DOHH2 (cell line): ENCODE measurements around the gene MRPS16.

Source experiments
- H3F3A ChIP-seq: fragments of 200-600 bp; sonication (generic), shearing (Covaris generic); 2 replicates; pipeline ENCODE4 v1.6.0; 2016; ENCODE audit warnings: antibody characterized with exemption, mild to moderate bottlenecking; ENCODE audit not compliant: control insufficient read depth, insufficient read depth
- H3K27ac ChIP-seq: fragments of 200-600 bp; sonication (generic); 2 replicates; pipeline ENCODE4 v1.5.1; 2014; ENCODE audit warnings: low read depth, mild to moderate bottlenecking, low read length, moderate library complexity
- H3K27me3 ChIP-seq: fragments of 200-600 bp; sonication (generic); 2 replicates; pipeline ENCODE4 v1.6.1; 2014; ENCODE audit warnings: mild to moderate bottlenecking, low read length, mixed read lengths; ENCODE audit not compliant: control insufficient read depth
- H3K36me3 ChIP-seq: fragments of 200-600 bp; sonication (generic); 2 replicates; pipeline ENCODE4 v1.6.1; 2014; ENCODE audit warnings: mild to moderate bottlenecking, low read length, moderate library complexity, mixed read lengths; ENCODE audit not compliant: control insufficient read depth
- H3K4me1 ChIP-seq: fragments of 200-600 bp; sonication (generic); 2 replicates; pipeline ENCODE4 v1.6.1; 2014; ENCODE audit warnings: mild to moderate bottlenecking, low read length, mixed read lengths; ENCODE audit not compliant: control insufficient read depth
- H3K4me2 ChIP-seq: fragments of 200-600 bp; sonication (generic); 2 replicates; pipeline ENCODE4 v1.6.0; 2014; ENCODE audit warnings: mild to moderate bottlenecking, low read length, moderate library complexity
- H3K4me3 ChIP-seq: fragments of 200-600 bp; sonication (generic); 2 replicates; pipeline ENCODE4 v1.5.1; 2014; ENCODE audit warnings: mild to moderate bottlenecking, low read length, mixed read lengths
- H3K79me2 ChIP-seq: fragments of 200-600 bp; sonication (generic); 2 replicates; pipeline ENCODE4 v1.6.1; 2014; ENCODE audit warnings: mild to moderate bottlenecking, low read length, mixed read lengths; ENCODE audit not compliant: control insufficient read depth
- H3K9me2 ChIP-seq: fragments of 200-600 bp; sonication (generic); replicated peaks from 2 replicates; pipeline ENCODE4 v1.6.1; 2014; ENCODE audit warnings: mild to moderate bottlenecking, low read length, mixed read lengths; ENCODE audit not compliant: control insufficient read depth
- H3K9me3 ChIP-seq: fragments of 200-600 bp; sonication (generic); 2 replicates; pipeline ENCODE4 v1.6.1; 2014; ENCODE audit warnings: antibody characterized with exemption, low read length, mixed read lengths; ENCODE audit not compliant: control insufficient read depth, insufficient read depth
- H4K20me1 ChIP-seq: fragments of 200-600 bp; sonication (generic); 2 replicates; pipeline ENCODE4 v1.6.0; 2014; ENCODE audit warnings: low read depth, mild to moderate bottlenecking, antibody characterized with exemption, low read length, moderate library complexity; ENCODE audit not compliant: control insufficient read depth, insufficient read depth
- EZH2phosphoT487 ChIP-seq: fragments of 200-600 bp; sonication (generic); IDR thresholded peaks from 2 replicates; pipeline ENCODE4 v1.6.1; 2017; ENCODE audit warnings: borderline replicate concordance, mild to moderate bottlenecking, antibody characterized with exemption, low read length, moderate library complexity, mixed read lengths
- TF ChIP-seq, protein P1 (sequence below): fragments of 200-600 bp; sonication (generic); IDR thresholded peaks from one replicate; pipeline ENCODE4 v1.5.1; 2014; ENCODE audit warnings: antibody characterized with exemption, mild to moderate bottlenecking, low read depth, low read length; ENCODE audit not compliant: poor library complexity, severe bottlenecking

MRPS16 gene

DNA sequence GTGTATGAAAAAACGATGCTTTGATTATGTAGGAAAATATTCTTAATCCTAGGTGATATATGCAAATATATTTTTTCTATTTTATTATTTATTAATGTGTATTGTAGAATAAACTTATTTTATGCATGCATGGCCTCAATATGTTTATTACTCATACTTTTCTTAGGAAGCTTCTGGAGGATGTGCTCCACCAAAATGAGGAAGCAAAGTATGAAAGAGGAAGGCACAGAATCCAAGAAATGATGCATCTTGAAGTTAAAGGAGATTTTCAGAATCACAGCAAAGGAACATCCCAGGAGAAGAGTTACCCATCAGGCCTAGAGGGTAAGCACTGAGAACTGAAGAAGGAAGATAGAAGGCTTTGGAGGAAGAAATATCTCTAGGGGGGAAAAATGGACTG lies 35.0 kb upstream of the MRPS16 start:
- Histone ChIP-seq H3K4me2 (no peak overlapping the region), H3F3A (no peaks in the 10 kb centered on the region), H3K9me3 (peaks cover 4% of the 10 kb centered on the region; the same call in 1 of the 2 replicates), H3K9me2 (no peaks in the 10 kb centered on the region), H3K27ac (no peak overlapping the region), H3K4me1 (no peaks in the 10 kb centered on the region), H4K20me1 (no peaks in the 10 kb centered on the region), H3K79me2 (no peaks in the 10 kb centered on the region), H3K27me3 (no peaks in the 10 kb centered on the region; the same call in 1 of the 2 replicates), H3K36me3 (no peaks in the 10 kb centered on the region), H3K4me3 (no peak overlapping the region)
- TF ChIP-seq, protein P1, sequence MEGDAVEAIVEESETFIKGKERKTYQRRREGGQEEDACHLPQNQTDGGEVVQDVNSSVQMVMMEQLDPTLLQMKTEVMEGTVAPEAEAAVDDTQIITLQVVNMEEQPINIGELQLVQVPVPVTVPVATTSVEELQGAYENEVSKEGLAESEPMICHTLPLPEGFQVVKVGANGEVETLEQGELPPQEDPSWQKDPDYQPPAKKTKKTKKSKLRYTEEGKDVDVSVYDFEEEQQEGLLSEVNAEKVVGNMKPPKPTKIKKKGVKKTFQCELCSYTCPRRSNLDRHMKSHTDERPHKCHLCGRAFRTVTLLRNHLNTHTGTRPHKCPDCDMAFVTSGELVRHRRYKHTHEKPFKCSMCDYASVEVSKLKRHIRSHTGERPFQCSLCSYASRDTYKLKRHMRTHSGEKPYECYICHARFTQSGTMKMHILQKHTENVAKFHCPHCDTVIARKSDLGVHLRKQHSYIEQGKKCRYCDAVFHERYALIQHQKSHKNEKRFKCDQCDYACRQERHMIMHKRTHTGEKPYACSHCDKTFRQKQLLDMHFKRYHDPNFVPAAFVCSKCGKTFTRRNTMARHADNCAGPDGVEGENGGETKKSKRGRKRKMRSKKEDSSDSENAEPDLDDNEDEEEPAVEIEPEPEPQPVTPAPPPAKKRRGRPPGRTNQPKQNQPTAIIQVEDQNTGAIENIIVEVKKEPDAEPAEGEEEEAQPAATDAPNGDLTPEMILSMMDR, result no peak
- no peak for TF ChIP-seq EZH2phosphoT487

DNA sequence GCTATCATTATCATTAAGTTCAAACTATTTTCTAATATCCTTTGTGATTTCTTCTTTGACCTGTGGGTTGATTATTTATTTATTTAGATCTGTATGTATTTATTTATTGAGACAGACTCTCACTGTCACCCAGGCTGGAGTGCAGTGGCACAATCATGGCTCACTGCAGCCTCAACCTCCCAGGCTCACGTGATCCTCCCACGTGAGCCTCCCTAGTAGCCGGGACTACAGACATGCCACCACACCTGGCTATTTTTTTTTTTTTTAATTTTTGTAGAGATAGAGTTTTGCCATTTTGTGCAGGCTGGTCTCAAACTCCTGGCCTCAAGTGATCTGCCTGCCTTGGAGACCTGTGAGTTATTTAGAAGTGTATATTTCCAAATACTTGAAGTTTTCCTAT lies 28.7 kb upstream of the MRPS16 start:
- Histone ChIP-seq H3K9me3 (no peaks in the 10 kb centered on the region), H3K4me1 (no peaks in the 10 kb centered on the region), H3K27me3 (peaks cover 5% of the 10 kb centered on the region; the same call in 1 of the 2 replicates), H3K27ac (no peak overlapping the region), H3K36me3 (no peaks in the 10 kb centered on the region), H3K9me2 (no peaks in the 10 kb centered on the region), H4K20me1 (no peaks in the 10 kb centered on the region), H3K79me2 (no peaks in the 10 kb centered on the region), H3F3A (no peaks in the 10 kb centered on the region), H3K4me2 (no peak overlapping the region), H3K4me3 (no peak overlapping the region)
- no peak for TF ChIP-seq EZH2phosphoT487
- TF ChIP-seq, protein P1, result no peak

DNA sequence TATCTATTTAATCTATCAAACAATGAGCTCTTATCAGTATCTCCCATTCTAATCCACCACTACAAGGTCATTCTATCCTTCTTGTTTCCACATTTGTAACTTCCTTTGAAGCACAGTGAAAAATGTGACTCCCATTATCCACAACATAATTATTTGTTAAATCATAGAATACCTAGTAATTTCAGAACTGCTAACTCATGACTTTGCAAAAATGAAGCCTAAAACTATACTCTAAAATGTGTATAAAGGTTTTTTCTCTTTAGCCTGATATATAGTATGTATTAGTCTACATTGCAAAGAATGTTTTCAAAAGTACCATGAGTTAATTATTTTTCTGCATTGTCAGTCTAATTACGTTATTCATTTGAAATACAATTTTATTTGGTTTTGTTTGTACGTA lies 12.0 kb upstream of the MRPS16 start:
- H3K9me3 ChIP-seq, result no peaks in the 10 kb centered on the region
- no peak overlapping the region for H3K4me3 ChIP-seq
- H3K4me1 ChIP-seq, result no peaks in the 10 kb centered on the region
- no peaks in the 10 kb centered on the region for H3K36me3 ChIP-seq
- no peaks in the 10 kb centered on the region for H3K9me2 ChIP-seq
- peaks cover 19% of the 10 kb centered on the region for H3K27me3 ChIP-seq
- no peaks in the 10 kb centered on the region for H3F3A ChIP-seq
- no peak overlapping the region for H3K4me2 ChIP-seq
- H4K20me1 ChIP-seq, result no peaks in the 10 kb centered on the region
- TF ChIP-seq EZH2phosphoT487, result no peak
- TF ChIP-seq, protein P1, result no peak
- H3K79me2 ChIP-seq, result no peaks in the 10 kb centered on the region
- no peak overlapping the region for H3K27ac ChIP-seq
